Measurements from ENCODE around the gene LDLR.
A peak's percentile ranks its signal among the peaks of the same experiment; 100 is the strongest.
"Not testable (repeated sequence)": the region's sequence is repeated elsewhere in the genome, so short reads cannot be mapped to it uniquely, and the experiment has no call there.

LDLR gene

GRCh38 chr19:11176466-11177193 lies 87.4 kb downstream of the LDLR start:
- H3K9ac ChIP-seq (ENCODE audit: low read length) = no peak overlapping the region

GRCh38 chr19:11177592-11177991 lies 88.3 kb downstream of the LDLR start:
- Histone ChIP-seq H3K4me1 (ENCODE audit: control insufficient read depth, insufficient read depth, low read length) (peaks cover 4% of the 10 kb centered on the region; the same call in 1 of the 2 replicates), H3K36me3 (ENCODE audit: control insufficient read depth, insufficient read depth, low read length) (peaks cover 52% of the 10 kb centered on the region), H3K9me3 (ENCODE audit: control insufficient read depth, insufficient read depth, low read depth, low read length) (no peaks in the 10 kb centered on the region), H3K9ac (ENCODE audit: low read length) (no peak overlapping the region), H3K27me3 (ENCODE audit: control insufficient read depth, insufficient read depth, low read length) (no peaks in the 10 kb centered on the region), H3K27ac (ENCODE audit: low read depth, low read length) (no peak overlapping the region), H3K4me3 (ENCODE audit: low read depth, low read length) (no peak overlapping the region)

More at GRCh38 chr19:11176466-11177193, 87.4 kb downstream of the LDLR start:
- H3K27me3 ChIP-seq (ENCODE audit: control insufficient read depth, insufficient read depth, low read length) = no peaks in the 10 kb centered on the region
- no peak overlapping the region for H3K27ac ChIP-seq (ENCODE audit: low read depth, low read length)
- H3K36me3 ChIP-seq (ENCODE audit: control insufficient read depth, insufficient read depth, low read length) = peaks cover 57% of the 10 kb centered on the region
- H3K9me3 ChIP-seq (ENCODE audit: control insufficient read depth, insufficient read depth, low read depth, low read length) = no peaks in the 10 kb centered on the region
- no peak overlapping the region for H3K4me3 ChIP-seq (ENCODE audit: low read depth, low read length)
- H3K4me1 ChIP-seq (ENCODE audit: control insufficient read depth, insufficient read depth, low read length) = peaks cover 4% of the 10 kb centered on the region; the same call in 1 of the 2 replicates

- H3K36me3 ChIP-seq (ENCODE audit: control insufficient read depth, insufficient read depth, low read length) = peaks cover 43% of the 10 kb centered on the region
- not testable (repeated sequence) for H3K27me3 ChIP-seq (ENCODE audit: control insufficient read depth, insufficient read depth, low read length); H3K27ac ChIP-seq (ENCODE audit: low read depth, low read length)
Observed at GRCh38 chr19:11179145-11179465, 89.8 kb downstream of the LDLR start.

GRCh38 chr19:11179716-11180297 lies 90.5 kb downstream of the LDLR start:
- peak overlapping the region; percentile 65; the same call in 1 of the 2 replicates for H3K27ac ChIP-seq (ENCODE audit: low read depth, low read length)
- no peaks in the 10 kb centered on the region for H3K27me3 ChIP-seq (ENCODE audit: control insufficient read depth, insufficient read depth, low read length)
- no peak overlapping the region for H3K9ac ChIP-seq (ENCODE audit: low read length)
- peaks cover 4% of the 10 kb centered on the region; the same call in 1 of the 2 replicates for H3K4me1 ChIP-seq (ENCODE audit: control insufficient read depth, insufficient read depth, low read length)
- H3K4me3 ChIP-seq (ENCODE audit: low read depth, low read length) = no peak overlapping the region
- H3K9me3 ChIP-seq (ENCODE audit: control insufficient read depth, insufficient read depth, low read depth, low read length) = no peaks in the 10 kb centered on the region; the same call in 1 of the 2 replicates
- peaks cover 36% of the 10 kb centered on the region for H3K36me3 ChIP-seq (ENCODE audit: control insufficient read depth, insufficient read depth, low read length)

More at GRCh38 chr19:11179145-11179465, 89.8 kb downstream of the LDLR start:
- not testable (repeated sequence) for H3K9ac ChIP-seq (ENCODE audit: low read length); H3K9me3 ChIP-seq (ENCODE audit: control insufficient read depth, insufficient read depth, low read depth, low read length); H3K4me1 ChIP-seq (ENCODE audit: control insufficient read depth, insufficient read depth, low read length); H3K4me3 ChIP-seq (ENCODE audit: low read depth, low read length)

- Histone ChIP-seq H3K4me1 (ENCODE audit: control insufficient read depth, insufficient read depth, low read length) (peaks cover 4% of the 10 kb centered on the region; the same call in 1 of the 2 replicates), H3K4me3 (ENCODE audit: low read depth, low read length) (no peak overlapping the region), H3K9me3 (ENCODE audit: control insufficient read depth, insufficient read depth, low read depth, low read length) (no peaks in the 10 kb centered on the region; the same call in 1 of the 2 replicates), H3K27me3 (ENCODE audit: control insufficient read depth, insufficient read depth, low read length) (no peaks in the 10 kb centered on the region), H3K9ac (ENCODE audit: low read length) (no peak overlapping the region), H3K36me3 (ENCODE audit: control insufficient read depth, insufficient read depth, low read length) (peaks cover 33% of the 10 kb centered on the region), H3K27ac (ENCODE audit: low read depth, low read length) (no peak overlapping the region)
Observed at GRCh38 chr19:11180346-11180745, 91.1 kb downstream of the LDLR start.

- H3K36me3 ChIP-seq (ENCODE audit: control insufficient read depth, insufficient read depth, low read length) = peaks cover 34% of the 10 kb centered on the region
- not testable (repeated sequence) for H3K27ac ChIP-seq (ENCODE audit: low read depth, low read length); H3K9me3 ChIP-seq (ENCODE audit: control insufficient read depth, insufficient read depth, low read depth, low read length)
Observed at GRCh38 chr19:11180975-11181374, 91.7 kb downstream of the LDLR start.

GRCh38 chr19:11181488-11181887 lies 92.2 kb downstream of the LDLR start:
- Histone ChIP-seq H3K9me3 (ENCODE audit: control insufficient read depth, insufficient read depth, low read depth, low read length) (no peaks in the 10 kb centered on the region; the same call in 1 of the 2 replicates), H3K27ac (ENCODE audit: low read depth, low read length) (no peak overlapping the region), H3K4me1 (ENCODE audit: control insufficient read depth, insufficient read depth, low read length) (peaks cover 4% of the 10 kb centered on the region; the same call in 1 of the 2 replicates), H3K4me3 (ENCODE audit: low read depth, low read length) (no peak overlapping the region), H3K36me3 (ENCODE audit: control insufficient read depth, insufficient read depth, low read length) (peaks cover 29% of the 10 kb centered on the region), H3K27me3 (ENCODE audit: control insufficient read depth, insufficient read depth, low read length) (no peaks in the 10 kb centered on the region), H3K9ac (ENCODE audit: low read length) (no peak overlapping the region)

More at GRCh38 chr19:11180975-11181374, 91.7 kb downstream of the LDLR start:
- not testable (repeated sequence) for H3K27me3 ChIP-seq (ENCODE audit: control insufficient read depth, insufficient read depth, low read length); H3K4me3 ChIP-seq (ENCODE audit: low read depth, low read length); H3K4me1 ChIP-seq (ENCODE audit: control insufficient read depth, insufficient read depth, low read length); H3K9ac ChIP-seq (ENCODE audit: low read length)

Data from HUES6 (cell line).